Activated T-cell treated with anti-CD3 and anti-CD28 coated beads for 48 hours (primary cell): ENCODE data around the gene HOXA5.
A peak's percentile ranks its signal among the peaks of the same experiment; 100 is the strongest.

ENCODE experiments used
- DNase-seq: peaks from one replicate; pipeline ENCODE4 v3.0.0-alpha.2; 2020; ENCODE audit warnings: low read depth

HOXA5 gene

DNA sequence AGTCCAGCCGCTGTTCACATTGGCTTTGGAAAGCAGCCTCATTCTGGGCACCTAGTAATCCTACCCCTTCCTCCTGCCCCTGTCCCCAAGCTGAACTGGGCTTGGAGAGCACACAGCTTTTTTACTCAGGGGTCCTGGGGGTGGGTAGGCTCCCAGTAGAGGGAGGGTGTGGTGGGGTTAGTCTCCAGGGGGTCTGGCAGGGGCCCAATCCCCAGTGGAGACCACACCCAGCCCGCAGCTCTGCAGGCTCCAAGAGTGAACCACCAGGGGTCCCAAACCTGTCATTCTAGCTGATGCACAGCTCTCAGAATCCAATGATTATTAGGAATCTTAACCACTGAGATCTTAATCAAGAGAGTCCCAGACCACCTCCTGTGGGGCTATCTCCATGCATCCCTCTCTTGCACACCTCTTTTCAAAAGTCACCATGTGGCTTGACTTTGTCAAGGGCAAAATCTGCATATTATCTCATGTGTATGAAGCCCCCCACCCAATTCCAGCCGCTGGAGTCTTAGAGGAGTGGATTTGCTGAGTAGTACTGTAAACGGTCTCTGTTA, 38.9 kb upstream of the HOXA5 start:
- DNase-seq: no peak

DNA sequence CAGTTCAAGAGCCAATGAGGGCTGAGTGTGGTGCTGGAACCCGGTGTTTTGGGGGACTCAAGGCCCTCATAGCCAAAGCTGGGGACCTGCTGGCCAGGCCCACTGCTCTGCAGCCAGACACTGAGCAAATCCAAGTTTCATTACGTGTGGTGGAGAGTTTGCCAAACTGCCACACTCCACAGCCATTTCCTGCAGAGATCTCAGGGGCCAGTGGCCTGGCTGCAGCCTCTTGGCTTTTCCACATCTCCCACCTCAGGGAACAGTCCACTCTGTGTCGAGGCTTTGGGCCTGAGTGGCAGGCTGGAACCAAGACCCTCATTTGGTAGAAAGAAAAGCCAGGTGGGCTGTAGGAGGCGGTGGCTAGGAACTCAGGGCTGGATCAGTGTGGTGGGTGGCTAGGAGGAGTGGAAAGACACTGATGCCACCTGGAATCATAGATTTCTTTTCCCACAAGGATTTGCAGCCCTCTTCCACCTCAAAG, 38.4 kb upstream of the HOXA5 start:
- no peak for DNase-seq

DNA sequence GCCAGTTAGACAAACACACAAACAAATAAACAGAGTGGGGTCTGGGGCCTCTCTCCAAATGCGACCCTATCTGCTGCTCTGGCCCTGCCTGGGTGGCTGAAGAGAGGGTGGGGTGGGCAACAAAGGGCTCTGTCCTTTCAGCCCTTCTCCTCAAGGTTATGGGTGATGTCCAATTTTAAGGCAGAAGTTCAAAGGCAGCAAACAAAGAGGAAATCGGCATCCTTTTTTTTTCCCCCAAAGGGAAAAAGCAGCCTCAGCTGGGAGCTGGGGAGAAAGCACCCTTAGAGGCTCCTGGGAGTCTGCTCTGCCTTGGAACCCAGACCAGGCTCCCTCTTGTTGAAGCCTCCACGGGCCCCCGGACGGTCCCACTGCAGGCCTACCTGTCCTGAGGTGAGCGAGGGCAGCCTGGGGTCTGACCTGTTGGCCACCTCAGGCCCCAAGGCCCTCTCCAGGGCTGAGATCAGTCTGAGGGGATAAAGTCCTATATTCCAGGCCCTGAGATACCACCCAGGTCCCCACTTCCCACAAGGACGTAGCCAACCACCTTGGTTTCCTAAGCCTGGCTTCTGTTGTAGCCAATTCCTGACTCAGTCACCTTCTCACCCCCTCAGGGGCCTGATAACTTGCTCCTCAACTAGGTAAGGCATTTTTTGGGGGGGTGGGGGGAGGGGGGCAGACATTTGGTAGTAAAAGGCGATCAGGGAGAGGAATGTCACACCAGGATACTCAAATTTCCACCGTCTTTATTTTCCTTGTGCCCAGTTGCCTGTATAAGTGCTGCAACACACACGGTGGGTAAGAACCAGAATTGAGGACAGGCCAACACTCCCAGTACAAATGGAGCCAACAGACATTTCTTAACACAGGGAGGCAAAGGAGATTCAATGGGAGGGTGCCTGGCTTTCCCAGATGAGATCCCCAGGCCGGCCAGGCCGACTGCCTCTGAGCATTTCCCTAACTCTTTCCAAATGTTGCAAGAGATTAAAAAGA, 37.2 kb upstream of the HOXA5 start:
- no peak for DNase-seq

DNA sequence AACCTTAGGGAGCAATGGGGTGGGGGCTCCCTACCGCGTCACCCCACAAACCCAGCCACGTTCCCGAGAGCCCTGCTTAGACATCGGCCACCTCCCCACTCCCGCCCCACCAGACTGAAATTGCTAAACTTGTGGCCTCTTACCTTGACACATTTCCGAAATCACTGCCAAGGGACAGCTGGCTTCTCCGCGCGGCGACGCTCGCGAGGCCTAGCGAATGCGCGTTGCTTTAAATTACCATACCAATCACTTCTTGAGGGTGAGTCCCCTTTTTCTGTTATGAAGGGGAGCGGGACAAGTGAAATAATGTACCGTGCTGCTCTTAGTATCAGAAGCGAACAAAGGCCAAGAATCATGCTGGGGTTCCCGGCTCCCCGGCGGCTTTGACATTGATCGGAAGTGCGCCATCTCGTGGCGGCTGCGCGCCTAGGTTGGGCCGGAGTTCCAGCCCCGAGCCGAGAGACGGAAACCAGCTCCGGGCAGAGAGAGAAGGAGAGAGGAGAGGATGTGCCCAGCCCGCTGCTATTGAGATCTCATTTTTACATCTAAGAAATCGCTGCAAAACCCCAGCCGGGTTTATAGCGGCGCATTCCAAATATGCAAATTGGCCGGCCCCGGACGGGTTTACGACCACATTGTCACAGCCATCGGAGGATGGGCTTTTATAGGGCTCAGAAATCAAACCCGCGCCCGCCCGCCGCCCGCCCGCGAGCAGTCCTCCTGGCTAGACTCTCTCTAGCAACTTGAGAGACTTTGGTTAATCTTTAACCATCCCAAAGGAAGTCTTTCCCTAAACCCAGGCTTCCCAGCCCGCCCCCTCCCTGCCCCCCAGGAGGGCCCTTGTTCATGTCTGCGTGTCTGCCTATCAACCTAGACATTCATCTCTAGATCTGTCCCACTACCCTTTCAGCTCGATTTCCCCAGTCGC, 36.3 kb upstream of the HOXA5 start:
- peak; percentile 63 for DNase-seq

- no peak for DNase-seq
Observed at GRCh38 chr7:27179030-27179429, 35.5 kb upstream of the HOXA5 start.

GRCh38 chr7:27178366-27178765, 34.9 kb upstream of the HOXA5 start:
- no peak for DNase-seq

DNA sequence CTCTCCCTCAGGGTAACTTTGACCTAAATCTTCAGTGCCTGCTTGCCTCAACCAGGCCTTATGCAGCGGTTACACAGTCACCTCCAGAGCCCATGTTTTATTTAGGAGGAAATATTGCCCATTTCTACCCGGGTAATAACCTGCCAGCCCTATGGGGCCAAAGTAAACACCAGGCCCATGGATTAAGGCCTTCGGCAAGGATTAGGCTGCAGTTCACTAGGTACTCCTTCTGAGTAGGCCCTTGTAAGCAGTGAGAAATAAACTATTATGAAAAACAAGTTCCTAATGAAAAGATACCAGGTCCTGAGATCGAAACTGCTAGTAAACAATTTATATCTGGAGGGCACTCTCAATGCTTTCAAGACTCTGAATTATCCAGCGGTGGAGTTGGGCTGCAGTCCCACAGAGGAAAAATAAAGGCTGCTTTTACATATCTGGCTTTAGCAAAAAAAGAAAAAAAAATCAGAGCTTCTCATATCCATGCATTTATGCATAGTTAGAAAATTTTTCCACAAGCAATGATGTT, 34.4 kb upstream of the HOXA5 start:
- no peak for DNase-seq

- no peak for DNase-seq
Observed at GRCh38 chr7:27176962-27177794, 33.7 kb upstream of the HOXA5 start.

- DNase-seq: no peak
Observed at GRCh38 chr7:27176524-27176845, 33.0 kb upstream of the HOXA5 start.

- no peak for DNase-seq
Observed at GRCh38 chr7:27175626-27176523, 32.4 kb upstream of the HOXA5 start.

DNA sequence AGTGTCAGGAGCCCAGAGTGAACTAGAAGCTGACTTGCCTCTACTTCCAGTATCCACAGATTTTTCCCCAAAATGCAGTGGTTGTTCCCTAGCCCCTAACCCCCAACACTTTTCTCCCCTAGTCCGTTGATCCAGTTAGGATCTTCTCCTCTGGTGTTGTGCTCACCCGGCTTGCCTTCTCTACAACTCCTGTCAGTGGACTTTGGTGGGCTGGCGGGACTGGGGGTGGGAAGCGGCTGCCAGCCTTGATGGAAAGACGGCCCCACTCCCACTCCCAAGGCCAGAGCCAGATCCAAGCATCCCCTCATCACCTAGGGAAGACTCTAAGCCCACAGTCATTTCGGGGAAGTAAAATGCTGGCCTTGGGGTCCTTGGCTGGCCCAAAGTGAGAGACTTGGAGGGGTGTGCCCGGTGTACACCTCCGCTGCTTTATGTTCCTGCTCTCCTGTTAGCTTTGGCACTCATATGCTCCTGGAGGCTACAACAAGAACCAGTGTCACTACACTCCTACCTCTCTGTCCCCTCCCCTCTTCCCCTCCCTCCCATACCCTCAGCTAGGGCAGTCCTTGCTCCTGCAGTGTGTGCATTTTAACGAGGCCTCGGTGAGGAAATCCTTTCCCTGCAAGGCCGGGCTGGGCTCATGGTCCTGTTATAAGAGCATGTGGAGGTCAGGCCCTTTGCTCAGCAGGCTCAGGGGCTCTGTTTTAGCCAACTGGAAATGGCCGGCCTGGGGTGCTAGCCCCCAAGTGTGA, 31.6 kb upstream of the HOXA5 start:
- DNase-seq: no peak

DNA sequence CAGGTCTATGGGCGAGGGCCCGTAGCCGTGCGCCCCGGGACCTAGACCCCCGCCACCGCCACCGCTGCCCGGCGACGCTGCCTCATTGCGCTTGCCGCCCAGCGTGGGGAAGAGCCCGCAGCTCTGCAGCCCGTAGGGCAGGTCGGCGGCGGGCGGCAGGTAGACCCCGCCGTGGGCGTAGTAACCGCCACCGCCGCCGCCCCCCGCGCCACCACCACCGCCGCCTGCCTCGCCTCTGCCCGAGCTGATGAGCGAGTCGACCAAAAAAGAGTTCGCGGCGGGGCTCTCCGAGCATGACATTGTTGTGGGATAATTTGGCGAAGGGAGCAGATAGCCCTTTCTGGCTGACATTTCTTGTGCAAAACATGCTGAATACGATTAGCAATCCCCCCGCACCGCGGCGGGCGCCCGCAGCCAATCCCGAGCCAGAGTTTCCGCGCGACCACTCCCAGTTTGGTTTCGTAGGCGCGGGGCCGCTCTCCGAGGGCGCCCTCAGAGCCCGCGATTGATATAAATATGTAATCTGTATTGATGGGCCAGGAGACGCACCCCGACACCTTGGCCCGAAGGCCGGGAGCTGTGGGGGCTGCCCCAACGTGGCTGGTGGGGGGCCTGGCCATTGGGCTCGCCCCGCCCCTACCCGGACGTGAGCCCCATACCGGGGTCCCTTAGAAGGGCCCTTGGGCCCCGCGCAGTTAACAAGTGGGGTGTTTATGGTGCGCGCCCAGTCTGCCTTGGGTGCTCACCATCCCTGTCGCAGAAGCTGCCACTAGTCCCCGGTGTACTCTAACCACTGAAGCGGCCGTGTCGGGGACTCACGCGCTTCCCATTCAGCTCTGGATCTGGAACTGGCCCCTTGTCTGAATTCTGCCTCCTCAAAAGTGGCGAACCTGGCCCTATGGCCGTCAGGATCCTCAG, 30.7 kb upstream of the HOXA5 start, which contains the start of gene HOXA10:
HOXA10 (minus strand) TSS at position 365 of the 918 bp plus-strand sequence; CDS start at position 351, 14 bp downstream.
- DNase-seq: no peak

- DNase-seq: no peak
Observed at GRCh38 chr7:27173511-27173955, 30.1 kb upstream of the HOXA5 start.

DNA sequence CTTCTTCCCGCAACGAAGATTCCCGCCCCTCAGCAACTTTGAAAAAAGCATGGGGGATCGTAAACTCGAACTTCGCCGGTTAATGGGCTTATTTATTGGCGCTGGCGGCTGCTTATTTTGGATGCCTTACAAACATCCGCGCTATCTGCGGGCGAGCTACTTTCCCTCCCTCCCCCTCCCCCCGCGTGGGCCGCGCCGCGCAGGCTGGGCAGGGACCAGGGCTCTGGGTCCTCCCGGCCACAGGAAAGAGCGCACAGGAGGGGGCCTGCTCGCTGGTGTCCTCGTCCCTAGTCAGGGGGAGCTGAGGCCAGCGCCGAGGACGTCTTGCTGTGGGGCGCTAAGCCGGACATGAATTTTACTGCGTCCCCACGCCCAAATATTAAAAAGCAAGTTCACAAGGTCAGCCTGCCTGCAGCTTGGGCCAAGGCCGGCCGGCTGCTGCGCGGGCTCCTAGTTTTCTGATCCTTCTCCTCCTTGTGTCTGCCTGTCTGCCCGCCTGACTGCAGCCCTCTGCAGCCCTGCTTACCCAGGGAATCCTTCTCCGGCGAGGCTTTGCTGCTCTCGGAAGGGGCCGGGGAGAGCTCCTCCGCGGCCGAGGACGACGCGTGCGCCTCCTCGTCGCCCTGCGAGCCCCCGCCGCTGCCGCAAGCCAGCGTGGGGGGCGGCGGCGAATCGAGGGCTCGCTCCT, 29.5 kb upstream of the HOXA5 start:
- no peak for DNase-seq

GRCh38 chr7:27172315-27172774, 28.9 kb upstream of the HOXA5 start:
- no peak for DNase-seq

DNA sequence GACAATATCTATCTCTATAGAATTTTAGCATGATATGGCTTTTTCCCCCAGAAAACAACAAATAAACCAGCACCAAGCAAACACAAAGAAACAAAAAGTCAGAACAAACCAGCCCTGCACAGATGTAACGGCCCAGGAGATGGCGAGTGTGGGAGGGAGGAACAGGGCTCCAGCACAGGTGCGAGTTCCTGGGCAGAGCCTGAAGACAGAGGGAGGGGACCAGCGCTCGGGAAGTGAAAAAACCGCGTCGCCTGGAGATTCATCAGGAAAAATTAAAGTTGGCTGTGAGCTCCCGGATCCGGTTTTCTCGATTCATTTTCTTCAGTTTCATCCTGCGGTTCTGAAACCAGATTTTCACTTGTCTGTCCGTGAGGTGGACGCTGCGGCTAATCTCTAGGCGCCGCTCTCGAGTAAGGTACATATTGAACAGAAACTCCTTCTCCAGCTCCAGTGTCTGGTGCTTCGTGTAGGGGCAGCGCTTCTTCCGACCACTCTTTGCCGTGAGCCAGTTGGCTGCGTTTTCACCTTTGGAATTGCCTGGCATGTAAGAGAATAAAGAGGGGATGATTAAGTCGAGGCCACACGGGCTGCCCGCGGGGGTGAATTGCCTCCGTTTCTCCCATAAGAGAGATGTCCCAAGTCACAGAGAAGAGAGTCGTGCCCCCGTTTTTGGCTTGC, 28.3 kb upstream of the HOXA5 start:
- DNase-seq: no peak

- no peak for DNase-seq
Observed at GRCh38 chr7:27171325-27171636, 27.8 kb upstream of the HOXA5 start.
